DMS 273 (cell line): ENCODE measurements around the gene ACSF2.
A peak's percentile ranks its signal among the peaks of the same experiment; 100 is the strongest.
"Not testable (repeated sequence)": the region's sequence is repeated elsewhere in the genome, so short reads cannot be mapped to it uniquely, and the experiment has no call there.

Experiments used
- DNase-seq: peaks from one replicate; lab custom pipeline; 2025; ENCODE audit not compliant: unreplicated experiment; lab: John Stamatoyannopoulos, UW

The ACSF2 gene

DNA sequence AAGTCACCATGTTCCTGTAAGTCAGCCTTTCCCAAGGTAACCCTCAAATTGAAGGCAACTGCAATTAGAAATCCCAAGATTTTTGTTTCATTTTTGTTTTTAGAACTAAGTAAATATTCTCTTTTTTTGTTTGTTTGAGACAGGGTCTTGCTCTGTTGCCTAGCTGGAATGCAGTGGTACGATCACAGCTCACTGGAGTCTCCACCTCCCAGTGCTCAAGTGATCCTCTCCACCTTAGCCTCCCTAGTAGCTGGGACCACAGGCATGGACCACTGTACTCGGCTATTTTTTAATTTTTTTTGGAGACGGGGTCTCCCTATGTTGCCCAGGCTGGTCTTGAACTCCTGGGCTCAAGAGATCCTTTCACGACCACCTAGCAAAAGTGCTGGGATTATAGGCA lies 18.1 kb upstream of the ACSF2 start:
- no peak for DNase-seq

DNA sequence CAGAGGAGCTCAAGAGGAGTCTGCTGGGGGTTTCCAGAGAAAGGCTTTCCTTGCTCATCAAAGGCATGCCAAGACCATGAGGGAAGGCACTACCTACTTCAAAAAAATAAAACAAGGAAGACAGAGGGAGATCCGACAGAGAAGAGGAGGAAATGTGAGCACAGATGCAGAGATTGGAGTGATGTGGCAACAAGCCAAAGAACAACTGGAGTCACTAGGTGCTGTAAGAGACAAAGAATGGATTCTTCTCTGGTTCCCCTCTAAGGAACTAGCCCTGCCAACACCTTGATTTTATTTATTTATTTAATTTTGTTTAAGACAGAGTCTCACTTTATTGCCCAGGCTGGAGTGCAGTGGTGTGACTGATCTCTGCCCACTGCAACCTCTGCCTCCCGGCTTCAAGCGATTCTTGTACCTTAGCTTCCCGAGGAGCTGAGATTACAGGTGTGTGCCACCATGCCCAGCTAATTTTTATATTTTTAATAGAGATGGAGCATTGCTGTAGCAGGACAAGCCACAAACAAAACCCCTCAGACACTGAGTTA lies 13.8 kb upstream of the ACSF2 start:
- no peak for DNase-seq

DNA sequence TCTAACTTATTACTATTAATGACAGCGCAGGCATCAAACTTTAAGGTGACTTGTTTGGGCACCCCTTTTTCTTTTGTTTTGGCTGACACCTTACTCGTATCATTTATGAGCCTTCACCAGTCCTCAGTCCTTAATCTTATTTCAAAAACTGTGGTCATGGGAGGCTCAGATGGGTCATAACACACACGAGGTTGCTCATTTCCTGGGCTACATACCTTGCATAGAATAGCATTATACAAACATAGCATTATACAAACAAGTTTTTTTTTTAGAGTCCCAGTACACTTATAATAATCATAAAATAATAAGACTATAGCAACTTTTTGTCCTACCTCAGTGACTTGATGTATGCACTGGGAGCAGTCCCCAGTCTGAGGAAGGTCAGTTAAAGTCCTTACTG lies 11.2 kb upstream of the ACSF2 start:
- DNase-seq: no peak

DNA sequence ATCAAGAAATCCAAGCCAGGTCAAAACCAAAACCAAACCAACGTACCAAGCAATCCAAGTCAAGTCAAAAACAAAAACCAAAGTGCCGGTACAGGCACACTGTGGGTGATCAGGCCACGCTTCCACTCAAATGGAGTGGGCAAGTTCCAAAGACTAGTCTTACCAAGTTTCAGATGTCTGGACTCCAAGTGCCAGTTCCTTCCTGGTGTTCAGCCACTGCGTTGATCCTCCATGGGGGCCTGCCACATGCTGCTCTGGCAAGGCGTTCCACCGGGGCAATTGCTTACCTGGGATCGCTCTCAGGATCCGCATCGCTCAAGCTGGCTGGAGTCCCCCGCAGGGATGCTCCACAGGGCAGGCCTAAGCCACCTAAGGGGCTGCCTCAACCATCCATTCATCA lies 6.4 kb upstream of the ACSF2 start:
- not testable (repeated sequence) for DNase-seq

DNA sequence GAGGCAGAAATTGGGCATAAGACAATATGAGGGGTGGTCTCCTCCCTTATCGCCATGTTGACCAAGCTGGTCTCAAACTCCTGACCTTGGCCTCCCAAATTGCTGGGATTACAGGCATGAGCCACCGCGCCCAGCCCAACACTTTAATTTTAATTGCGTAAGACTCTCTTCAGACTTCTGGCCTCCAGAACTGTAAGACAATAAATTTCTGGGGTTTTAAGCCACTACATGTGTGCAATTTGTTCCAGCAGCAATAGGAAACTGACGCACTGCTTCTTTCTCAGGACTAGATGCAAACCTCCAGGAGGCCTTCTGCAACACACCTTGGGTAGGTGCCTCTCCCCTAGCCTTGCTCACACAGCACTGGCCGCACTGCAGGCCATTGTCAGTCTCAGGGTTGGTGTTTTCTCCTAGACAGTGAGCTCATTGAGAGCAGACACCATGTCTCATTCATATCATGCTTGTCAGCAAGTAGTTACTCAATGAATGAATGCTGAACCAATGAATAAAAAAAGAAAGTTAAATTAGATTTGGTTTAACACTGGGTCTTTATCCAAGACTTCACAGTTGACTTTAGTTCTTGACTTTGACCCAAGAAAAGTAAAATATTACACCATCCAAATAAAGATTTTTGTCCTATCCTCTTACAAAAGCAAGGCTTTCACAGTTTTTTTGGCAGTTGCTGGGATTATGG lies 5.5 kb upstream of the ACSF2 start:
- no peak for DNase-seq

DNA sequence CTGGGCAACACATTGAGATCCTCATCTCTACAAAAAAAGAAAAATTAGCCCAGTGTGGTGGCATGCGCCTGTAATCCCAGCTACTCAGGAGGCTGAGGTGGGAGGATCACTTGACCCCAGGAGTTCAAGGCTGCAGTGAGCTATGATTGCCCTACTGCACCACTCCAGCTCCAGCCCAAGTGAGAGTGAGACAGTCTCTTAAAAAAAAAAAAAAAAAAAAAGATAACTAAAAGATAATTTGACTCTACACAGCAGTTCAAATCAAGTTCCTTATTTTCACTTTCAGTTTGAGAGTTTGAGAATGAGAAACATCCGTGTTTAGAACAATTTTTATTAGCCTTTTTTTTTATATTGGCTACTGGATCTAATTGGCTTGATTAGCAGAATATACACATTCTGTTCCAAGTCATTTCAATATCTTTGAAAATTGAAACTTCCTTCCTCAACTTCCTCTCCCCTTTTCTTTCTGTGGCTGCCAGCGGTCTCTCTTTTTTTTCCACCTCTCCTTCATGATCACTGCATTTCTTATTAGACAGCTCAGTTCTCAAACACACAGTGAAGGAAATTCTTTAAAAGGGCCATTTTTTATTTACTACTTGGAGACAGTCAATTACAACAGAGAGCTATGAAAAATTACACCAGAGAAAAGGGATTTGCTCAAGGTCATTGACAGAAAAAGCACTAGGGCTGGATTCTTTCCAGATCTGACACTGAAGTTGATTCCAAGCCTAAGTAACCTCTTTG lies 4.5 kb upstream of the ACSF2 start:
- peak; percentile 27 for DNase-seq

DNA sequence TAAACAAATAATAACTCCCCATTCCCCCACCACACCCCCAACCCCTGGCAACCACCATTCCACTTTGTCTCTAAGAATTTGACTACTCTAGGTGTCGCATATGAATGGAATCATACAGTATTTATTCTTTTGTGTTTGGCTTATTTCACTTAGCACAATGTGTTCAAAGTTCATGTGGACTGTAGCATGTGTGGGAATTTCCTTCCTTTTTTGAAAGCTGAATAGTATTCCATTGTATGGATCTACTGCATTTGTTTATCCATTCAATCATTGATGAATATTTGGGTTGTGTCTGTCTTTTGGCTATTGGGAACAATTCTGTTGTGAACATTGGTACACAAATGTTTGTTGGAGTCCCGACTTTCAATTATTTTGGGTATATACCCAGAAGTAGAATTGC lies 3.3 kb upstream of the ACSF2 start:
- DNase-seq: no peak

DNA sequence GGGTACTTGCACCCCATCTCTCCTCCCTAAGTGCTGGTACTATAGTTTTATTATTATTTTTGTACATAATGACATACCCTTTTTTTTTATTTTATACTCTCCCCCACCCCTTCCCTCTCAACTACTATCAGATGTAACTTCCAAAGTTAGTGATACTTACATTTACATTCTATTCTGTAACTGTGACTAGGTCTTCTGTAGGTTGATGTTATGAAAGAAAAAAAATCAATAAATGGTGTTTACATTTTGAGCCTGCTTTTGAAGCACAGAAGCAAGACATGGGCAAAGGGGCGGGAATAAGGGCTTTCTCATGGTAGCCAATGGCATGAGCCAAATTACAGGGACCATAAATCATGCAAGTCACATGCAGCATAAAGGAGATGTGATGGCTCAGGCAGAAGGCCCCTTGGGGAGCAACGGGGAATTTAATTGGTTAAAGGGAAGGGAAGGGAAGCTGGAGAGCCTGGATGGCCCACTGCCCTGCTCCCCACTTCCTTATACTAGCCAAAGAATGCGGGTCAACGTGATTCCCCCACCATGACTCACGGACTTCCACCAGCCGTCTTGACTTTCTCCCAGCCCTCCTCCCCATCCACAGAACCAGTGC lies 2.4 kb upstream of the ACSF2 start:
- peak; percentile 53 for DNase-seq

DNA sequence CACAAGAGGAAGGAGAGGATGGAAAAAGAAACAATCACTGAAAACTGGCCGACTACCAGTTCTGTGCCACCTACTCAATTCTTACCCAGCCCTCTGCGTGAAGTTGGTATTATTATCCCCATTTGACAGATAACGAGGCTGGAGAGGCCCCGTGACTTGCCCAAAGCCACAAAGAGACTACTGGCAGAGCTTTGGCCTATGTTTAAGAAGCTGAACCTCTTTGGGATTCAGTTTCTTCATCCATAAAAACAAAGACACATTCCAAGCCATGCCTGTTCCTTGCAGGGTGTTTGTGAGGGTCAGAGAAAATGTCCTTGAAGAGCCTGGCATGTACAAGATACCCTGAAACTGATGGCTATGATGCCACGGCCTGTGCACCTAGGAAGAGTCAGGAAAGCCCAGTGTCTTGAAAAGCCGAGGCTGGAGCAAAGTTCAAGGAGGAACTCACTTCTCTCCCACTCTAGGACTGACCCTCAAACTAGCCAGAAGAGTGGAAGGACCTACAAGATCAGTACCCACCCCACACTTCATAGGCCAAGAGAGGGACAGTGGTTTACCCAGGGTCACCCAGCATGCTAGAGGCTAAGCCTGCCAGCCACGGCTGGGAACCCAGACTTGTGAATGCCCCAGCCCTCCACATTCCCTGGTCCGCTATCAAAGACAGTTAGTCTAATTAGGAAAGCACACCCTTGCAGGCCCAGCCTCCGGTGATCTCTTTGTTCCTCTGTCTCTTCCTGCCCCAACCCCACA lies 1.6 kb upstream of the ACSF2 start:
- no peak for DNase-seq

DNA sequence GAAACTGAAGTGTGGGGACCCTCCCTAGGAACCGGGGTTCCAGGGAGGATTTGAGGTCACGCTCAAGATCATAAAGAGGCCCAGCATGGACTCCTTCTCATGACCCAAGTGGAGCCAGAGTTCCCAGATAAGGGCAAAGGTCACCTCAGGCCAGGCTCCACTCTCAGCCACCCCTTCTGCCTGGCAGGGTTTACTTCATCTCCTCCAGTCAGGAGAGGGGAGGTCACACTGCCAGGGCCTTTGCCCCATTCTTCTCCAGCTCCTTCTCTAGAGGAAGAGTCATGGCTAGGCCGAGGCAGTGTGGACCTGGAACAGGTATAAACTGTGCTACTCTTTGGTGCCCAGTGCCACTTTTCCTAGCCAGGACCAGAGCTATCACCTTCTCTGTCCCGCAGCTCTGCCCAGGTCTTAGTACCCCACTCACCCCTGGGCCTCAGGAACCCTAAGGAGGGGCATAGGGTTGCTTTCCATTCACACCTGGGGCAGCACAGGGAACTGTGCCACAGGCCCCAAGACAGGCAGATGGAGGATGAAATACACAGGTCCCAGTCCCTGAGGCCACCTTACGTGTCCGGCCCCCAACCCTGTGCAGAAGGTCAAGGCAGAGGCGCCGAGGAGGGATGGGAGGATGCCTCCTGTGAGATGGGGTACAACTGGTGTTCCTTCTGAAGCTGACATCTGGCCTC lies 879 bp upstream of the ACSF2 start:
- DNase-seq: no peak

DNA sequence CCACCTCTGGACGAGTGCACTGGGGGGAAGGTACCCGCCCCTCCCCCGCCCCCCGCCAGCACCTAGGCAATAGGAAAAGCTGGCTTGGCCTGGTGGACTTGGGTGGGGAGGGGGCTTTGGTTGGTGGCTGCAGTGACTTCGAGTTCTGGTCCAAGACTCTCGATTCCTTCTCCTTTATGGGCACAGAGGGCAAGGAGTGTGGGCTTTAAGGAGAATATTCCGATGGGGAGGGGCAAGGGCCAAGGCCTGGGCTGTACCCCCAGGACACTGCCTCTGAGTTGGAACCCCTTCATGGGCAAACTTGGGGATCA lies 409 bp downstream of the ACSF2 start:
- DNase-seq: no peak

DNA sequence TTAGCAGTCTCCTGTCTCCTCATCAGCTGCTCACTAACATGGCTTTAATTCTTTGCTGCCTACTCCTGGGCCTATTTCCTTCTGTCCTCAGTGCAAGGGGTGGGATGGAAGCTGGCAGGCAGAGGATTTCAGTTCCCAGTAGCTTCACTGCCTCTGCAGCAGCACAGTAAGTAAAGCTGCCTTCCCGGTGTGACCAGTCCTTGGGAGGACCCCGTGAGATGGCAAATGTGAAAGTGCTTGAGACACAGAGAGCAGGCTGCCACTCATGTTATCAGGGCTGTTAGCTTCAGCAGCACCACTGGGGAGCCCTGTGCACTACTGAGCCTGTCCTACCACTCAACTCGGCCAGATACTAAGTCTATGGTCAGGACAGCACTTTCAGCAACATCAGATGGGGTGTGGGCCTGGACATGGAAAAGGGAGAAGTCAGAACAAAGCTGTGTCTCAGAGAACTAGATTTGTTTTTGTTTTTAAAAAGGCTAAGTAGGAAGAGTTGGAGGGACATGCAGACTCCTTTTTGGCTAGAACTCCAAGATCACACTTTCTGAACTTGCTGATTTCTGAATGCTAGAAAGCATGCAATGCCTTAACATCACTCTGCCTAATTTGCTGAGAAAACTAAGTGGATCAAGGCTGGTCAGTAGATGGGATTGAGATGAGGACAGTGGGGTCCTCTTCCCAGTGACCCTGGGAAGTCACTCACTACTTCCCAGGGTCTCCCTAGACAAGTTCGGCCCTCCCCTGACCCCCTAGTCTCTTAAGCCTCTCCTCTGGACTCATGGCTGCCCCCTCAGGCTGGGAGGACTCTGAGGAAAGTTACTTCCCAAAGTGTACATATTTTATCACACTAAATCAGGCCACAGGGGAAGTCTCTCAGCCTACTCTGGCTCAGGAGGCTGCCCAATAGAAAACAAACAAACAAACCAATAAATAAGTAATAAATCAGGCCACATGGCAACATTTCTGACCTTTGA lies 1.1 kb downstream of the ACSF2 start:
- peak; percentile 49 for DNase-seq

DNA sequence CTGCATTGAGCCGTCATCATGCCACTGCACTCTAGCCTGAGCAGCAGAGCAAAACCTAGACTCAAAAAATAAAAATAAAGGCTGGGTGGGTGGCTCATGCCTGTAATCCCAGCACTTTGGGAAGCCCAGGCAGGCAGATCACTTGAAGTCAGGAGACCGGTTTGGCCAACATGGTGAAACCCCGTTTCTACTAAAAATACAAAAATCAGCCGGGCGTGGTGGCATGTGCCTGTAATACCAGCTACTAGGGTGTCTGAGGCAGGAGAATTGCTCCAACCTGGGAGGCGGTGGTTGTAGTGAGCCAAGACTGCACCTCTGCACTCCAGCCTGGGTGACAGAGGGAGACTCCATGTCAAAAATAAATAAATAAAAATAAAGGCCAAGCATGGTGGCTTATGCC lies 2.1 kb downstream of the ACSF2 start:
- not testable (repeated sequence) for DNase-seq

DNA sequence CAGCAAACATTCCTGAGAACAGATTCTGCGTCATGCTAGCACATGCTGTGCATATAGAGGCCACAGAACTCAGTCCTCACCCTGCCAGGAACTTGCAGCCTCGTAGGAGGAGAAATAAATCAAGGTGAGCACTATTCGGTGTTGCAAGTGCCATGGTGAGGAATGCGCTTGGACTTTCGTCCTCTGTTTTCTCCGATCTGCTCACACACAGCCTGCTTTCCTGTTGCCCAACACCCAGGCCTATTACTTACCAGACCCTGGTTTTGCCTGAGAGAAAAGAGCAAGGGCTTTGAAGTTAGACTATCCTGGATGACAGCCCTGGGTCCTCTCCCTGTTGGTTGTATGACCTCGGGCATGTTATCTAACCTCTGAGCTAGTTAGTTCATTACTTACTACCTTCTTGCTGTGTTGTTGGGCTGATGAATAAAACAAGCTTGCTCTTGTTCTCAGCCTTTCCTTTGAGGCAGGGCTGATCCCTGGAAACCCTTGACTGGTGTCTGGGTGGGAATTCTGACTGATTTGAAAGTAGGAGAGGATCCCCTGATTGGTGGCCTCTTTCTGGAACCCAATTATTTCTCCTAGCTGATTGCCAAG lies 2.9 kb downstream of the ACSF2 start:
- no peak for DNase-seq

DNA sequence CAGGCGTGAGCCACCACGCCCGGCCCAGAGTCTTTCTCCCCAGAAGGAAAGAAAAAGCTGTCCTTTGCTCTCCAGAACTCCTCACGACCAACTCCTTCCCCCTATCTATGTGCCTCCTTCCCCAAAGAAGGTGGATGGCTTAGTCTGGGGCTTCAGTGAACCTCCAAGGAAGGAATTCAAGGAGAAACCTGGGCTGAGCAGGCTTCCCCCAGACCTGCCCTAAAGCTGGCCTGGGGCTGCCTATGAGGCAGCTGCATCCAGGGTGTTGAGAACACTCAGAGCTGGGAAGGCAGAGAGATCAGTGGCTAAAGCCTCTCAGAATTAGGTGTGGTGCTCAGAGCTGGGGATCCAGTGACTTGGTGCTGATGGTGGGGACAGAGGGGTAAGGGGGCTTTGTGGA lies 3.8 kb downstream of the ACSF2 start:
- no peak for DNase-seq

DNA sequence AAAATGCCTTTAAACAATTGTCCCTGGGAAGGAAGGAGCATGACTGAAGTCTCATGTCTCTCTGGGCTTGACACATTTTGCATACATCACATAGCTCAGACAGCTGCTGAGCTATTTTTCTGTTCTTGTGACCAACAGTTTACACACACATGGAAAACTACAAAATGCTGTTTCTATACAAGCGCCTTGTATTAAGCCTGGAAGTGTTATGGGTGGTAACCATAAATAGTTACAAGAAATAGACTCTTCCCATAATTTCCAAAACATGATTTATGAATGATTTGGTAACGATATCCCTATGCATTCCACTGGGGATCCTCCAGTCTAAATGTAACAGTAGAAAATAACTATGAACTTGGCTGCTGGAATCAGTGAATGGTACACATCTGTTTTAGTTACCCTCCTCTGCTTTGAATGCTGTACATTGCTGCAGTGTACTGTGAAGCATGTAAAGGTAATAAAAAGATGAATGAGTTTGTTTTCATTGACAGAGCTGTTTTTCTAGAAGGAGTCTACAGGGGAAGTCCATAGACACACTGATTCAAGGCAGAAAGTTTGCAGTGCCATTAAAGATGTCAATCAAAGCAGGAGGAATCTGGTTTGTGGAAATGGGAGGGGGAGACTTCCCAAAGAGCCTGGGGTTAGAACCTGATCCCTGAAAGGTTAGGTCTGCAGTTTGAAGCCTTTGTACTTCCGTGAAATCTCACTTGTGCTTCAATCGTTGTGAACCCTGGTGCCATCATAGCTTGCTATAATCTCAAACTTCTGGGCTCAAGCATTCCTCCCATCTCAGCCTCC lies 5.0 kb downstream of the ACSF2 start:
- DNase-seq: no peak

DNA sequence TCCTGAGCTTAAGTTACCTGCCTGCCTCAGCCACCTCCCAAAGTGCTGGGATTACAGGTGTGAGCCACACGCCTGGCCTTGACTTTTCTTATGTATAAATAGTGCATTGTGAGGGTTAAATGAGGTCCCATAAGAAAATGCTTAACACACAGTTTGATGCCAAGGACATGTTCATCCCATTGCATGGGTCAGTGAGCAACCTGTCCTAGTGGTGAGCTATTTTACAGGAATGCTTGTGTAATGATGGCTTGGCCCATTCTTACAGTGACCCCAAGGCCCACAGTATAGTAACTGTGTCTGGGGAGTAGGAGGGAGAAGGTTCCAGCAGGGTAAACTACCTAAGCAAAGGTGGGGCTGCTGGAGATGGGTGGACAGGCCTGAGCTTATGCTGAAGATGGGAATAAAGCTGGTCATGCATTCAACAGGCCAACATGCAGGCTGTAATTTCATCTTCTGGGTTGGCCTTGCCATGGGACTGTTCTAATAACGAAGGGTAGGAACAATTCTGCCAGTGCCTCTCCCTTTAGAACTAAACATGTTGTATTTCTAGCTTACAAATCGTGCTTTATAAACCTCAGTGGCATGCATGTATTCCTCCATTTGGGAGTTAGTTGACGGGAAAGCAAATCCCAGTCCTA lies 6.2 kb downstream of the ACSF2 start:
- no peak for DNase-seq

DNA sequence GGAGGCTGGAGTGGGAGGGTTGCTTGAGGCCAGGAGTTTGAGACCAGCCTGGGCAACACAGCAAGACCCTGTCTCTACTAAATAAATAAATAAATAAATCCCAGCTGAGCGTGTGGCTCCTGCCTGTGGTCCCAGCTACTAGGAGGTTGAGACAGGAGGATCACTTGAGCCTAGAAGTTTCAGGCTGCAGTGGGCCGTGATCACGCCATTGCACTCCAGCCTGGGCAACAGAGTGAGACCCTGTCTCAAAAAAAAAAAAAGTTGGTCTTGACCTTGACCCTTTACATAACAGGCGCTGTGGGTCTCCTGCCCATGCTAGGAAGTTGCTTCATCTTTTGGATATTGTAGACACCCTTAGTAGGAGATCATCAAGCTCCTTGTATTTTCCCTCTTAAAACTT lies 11.4 kb downstream of the ACSF2 start:
- DNase-seq: no peak
